ACC112 (cell line): ENCODE results near the gene ZC3H18.
"Not testable (repeated sequence)": the region's sequence is repeated elsewhere in the genome, so short reads cannot be mapped to it uniquely, and the experiment has no call there.

ENCODE experiments used
- H2AFZ ChIP-seq: fragments of 200-600 bp; sonication (generic); one replicate; pipeline ENCODE4 v1.6.0; 2017; ENCODE audit warnings: antibody characterized with exemption, low read length; ENCODE audit not compliant: unreplicated experiment
- H3K27ac ChIP-seq: fragments of 200-600 bp; sonication (generic); 2 replicates; pipeline ENCODE4 v1.5.1; 2014; ENCODE audit warnings: low read depth, mild to moderate bottlenecking, antibody characterized with exemption, low read length, moderate library complexity
- H3K27me3 ChIP-seq: fragments of 200-600 bp; sonication (generic); 2 replicates; pipeline ENCODE4 v1.6.1; 2014; ENCODE audit warnings: mild to moderate bottlenecking, antibody characterized with exemption, low read length, moderate library complexity, mixed read lengths; ENCODE audit not compliant: insufficient read depth
- H3K36me3 ChIP-seq: fragments of 200-600 bp; sonication (generic); 2 replicates; pipeline ENCODE4 v1.6.1; 2016; ENCODE audit warnings: mild to moderate bottlenecking, antibody characterized with exemption, low read length, moderate library complexity, mixed read lengths; ENCODE audit not compliant: insufficient read depth
- H3K4me1 ChIP-seq: fragments of 200-600 bp; sonication (generic); one replicate; pipeline ENCODE4 v1.6.1; 2016; ENCODE audit warnings: low read length, mixed read lengths; ENCODE audit not compliant: insufficient read depth, unreplicated experiment, control insufficient read depth
- H3K4me3 ChIP-seq: fragments of 200-600 bp; sonication (generic); 2 replicates; pipeline ENCODE4 v1.5.1; 2014; ENCODE audit warnings: mild to moderate bottlenecking, low read depth, low read length
- H3K79me2 ChIP-seq: fragments of 200-600 bp; sonication (generic); one replicate; pipeline ENCODE4 v1.6.0; 2016; ENCODE audit warnings: low read length; ENCODE audit not compliant: control insufficient read depth, unreplicated experiment, insufficient read depth

ZC3H18 gene

GRCh38 chr16:88657371-88657770 lies 87.2 kb downstream of the ZC3H18 start:
- Histone ChIP-seq H3K27me3 (no peaks in the 10 kb centered on the region), H3K4me1 (peaks cover 4% of the 10 kb centered on the region), H3K36me3 (no peaks in the 10 kb centered on the region), H3K4me3 (no peak overlapping the region), H2AFZ (no peak overlapping the region), H3K27ac (no peak overlapping the region), H3K79me2 (peaks cover 3% of the 10 kb centered on the region)

GRCh38 chr16:88658714-88659113 lies 88.5 kb downstream of the ZC3H18 start:
- Histone ChIP-seq H3K4me3 (no peak overlapping the region), H3K4me1 (peaks cover 4% of the 10 kb centered on the region), H3K36me3 (no peaks in the 10 kb centered on the region), H3K27me3 (no peaks in the 10 kb centered on the region), H3K79me2 (peaks cover 5% of the 10 kb centered on the region), H3K27ac (no peak overlapping the region), H2AFZ (no peak overlapping the region)

- Histone ChIP-seq H3K79me2 (peaks cover 5% of the 10 kb centered on the region), H3K36me3 (no peaks in the 10 kb centered on the region), H3K27me3 (no peaks in the 10 kb centered on the region), H3K4me1 (peaks cover 4% of the 10 kb centered on the region), H3K27ac (no peak overlapping the region), H2AFZ (no peak overlapping the region), H3K4me3 (no peak overlapping the region)
Measured at GRCh38 chr16:88659160-88659559, 89.0 kb downstream of the ZC3H18 start.

GRCh38 chr16:88661468-88661867 lies 91.3 kb downstream of the ZC3H18 start:
- no peak overlapping the region for H3K27ac ChIP-seq
- peaks cover 4% of the 10 kb centered on the region for H3K4me1 ChIP-seq
- H3K4me3 ChIP-seq = no peak overlapping the region
- H3K79me2 ChIP-seq = peaks cover 5% of the 10 kb centered on the region
- no peaks in the 10 kb centered on the region for H3K27me3 ChIP-seq
- no peak overlapping the region for H2AFZ ChIP-seq
- H3K36me3 ChIP-seq = no peaks in the 10 kb centered on the region

GRCh38 chr16:88662222-88662842 lies 92.1 kb downstream of the ZC3H18 start:
- Histone ChIP-seq H3K4me3 (peak overlapping the region; percentile 81), H3K4me1 (peaks cover 4% of the 10 kb centered on the region), H2AFZ (peak overlapping the region; percentile 62), H3K36me3 (no peaks in the 10 kb centered on the region), H3K27me3 (no peaks in the 10 kb centered on the region), H3K79me2 (peaks cover 5% of the 10 kb centered on the region), H3K27ac (no peak overlapping the region; the same call in 1 of the 2 replicates)

GRCh38 chr16:88662843-88663606 lies 92.8 kb downstream of the ZC3H18 start, which contains the start of gene MVD:
TSS of gene MVD (minus strand) at chr16:88663091. CDS start at chr16:88663080, 11 bp downstream.
- Histone ChIP-seq H3K36me3 (no peaks in the 10 kb centered on the region), H3K4me1 (peaks cover 4% of the 10 kb centered on the region), H2AFZ (peak within 1 kb of the TSS; percentile 62), H3K4me3 (peak within 1 kb of the TSS; percentile 81), H3K27ac (peak within 1 kb of the TSS; percentile 19; the same call in 1 of the 2 replicates), H3K27me3 (no peaks in the 10 kb centered on the region), H3K79me2 (peaks cover 5% of the 10 kb centered on the region)

- Histone ChIP-seq H3K27ac (no peak overlapping the region), H3K79me2 (peaks cover 5% of the 10 kb centered on the region), H3K27me3 (no peaks in the 10 kb centered on the region), H3K4me3 (no peak overlapping the region), H3K36me3 (no peaks in the 10 kb centered on the region), H3K4me1 (peaks cover 4% of the 10 kb centered on the region), H2AFZ (no peak overlapping the region)
Measured at GRCh38 chr16:88665148-88665547, 94.9 kb downstream of the ZC3H18 start.

- H3K27me3 ChIP-seq = no peaks in the 10 kb centered on the region
- no peak overlapping the region for H3K4me3 ChIP-seq
- no peak overlapping the region for H2AFZ ChIP-seq
- peaks cover 5% of the 10 kb centered on the region for H3K79me2 ChIP-seq
- H3K27ac ChIP-seq = no peak overlapping the region
- no peaks in the 10 kb centered on the region for H3K36me3 ChIP-seq
- peaks cover 4% of the 10 kb centered on the region for H3K4me1 ChIP-seq
Measured at GRCh38 chr16:88665570-88665969, 95.4 kb downstream of the ZC3H18 start.

- no peak overlapping the region for H3K27ac ChIP-seq
- H3K27me3 ChIP-seq = no peaks in the 10 kb centered on the region
- H3K4me1 ChIP-seq = no peaks in the 10 kb centered on the region
- H3K36me3 ChIP-seq = no peaks in the 10 kb centered on the region
- no peak overlapping the region for H3K4me3 ChIP-seq
- no peak overlapping the region for H2AFZ ChIP-seq
- peaks cover under 1% of the 10 kb centered on the region for H3K79me2 ChIP-seq
Measured at GRCh38 chr16:88667461-88667860, 97.3 kb downstream of the ZC3H18 start.

GRCh38 chr16:88669493-88669892 lies 99.3 kb downstream of the ZC3H18 start:
- H3K79me2 ChIP-seq, H3K36me3 ChIP-seq, H3K27me3 ChIP-seq, H2AFZ ChIP-seq, H3K4me1 ChIP-seq, H3K27ac ChIP-seq, H3K4me3 ChIP-seq: not testable (repeated sequence)

- no peaks in the 10 kb centered on the region for H3K36me3 ChIP-seq
- H2AFZ ChIP-seq = no peak overlapping the region
- no peaks in the 10 kb centered on the region for H3K27me3 ChIP-seq
- H3K27ac ChIP-seq = no peak overlapping the region
- H3K4me1 ChIP-seq = no peaks in the 10 kb centered on the region
- no peak overlapping the region for H3K4me3 ChIP-seq
- no peaks in the 10 kb centered on the region for H3K79me2 ChIP-seq
Measured at GRCh38 chr16:88669980-88670379, 99.8 kb downstream of the ZC3H18 start.
